AG09309 (cell line): ENCODE results near the gene SBK1.

Experiments used
- DNase-seq: peaks from one replicate; pipeline ENCODE4 v3.0.0-alpha.2; 2010; ENCODE audit warnings: low read depth
- H3K4me3 ChIP-seq: 2 replicates; pipeline ENCODE4 v1.5.1; 2011; ENCODE audit warnings: mild to moderate bottlenecking, low read depth, low read length, moderate library complexity; ENCODE audit not compliant: control insufficient read depth
- TF ChIP-seq, protein P1 (sequence below): IDR thresholded peaks from 2 replicates; pipeline ENCODE4 v1.5.1; 2011; ENCODE audit warnings: mild to moderate bottlenecking, low read depth, low read length, inconsistent platforms; ENCODE audit not compliant: insufficient read depth, control insufficient read depth; ENCODE audit errors: missing control alignments

Gene SBK1

DNA sequence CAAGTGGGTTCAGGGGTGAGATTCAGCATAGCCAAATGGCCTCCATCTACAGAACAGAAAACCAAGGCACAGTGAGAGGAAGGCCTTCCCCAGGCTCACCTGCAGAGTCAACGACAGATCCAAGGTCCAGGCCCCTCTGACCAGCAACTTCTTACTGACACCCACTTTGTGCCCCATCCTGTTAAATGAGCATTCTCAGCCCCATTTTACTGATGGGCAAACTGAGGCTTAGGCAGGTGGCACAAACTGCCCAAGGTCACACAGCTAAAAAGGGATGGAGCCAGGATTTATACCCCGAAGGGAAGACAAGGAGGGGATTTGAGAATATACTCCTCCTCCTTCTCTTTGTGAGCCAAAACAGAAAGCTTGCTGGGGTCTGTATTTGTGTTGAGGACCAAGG, 9.3 kb downstream of the SBK1 start:
- DNase-seq, result no peak
- TF ChIP-seq, protein P1, sequence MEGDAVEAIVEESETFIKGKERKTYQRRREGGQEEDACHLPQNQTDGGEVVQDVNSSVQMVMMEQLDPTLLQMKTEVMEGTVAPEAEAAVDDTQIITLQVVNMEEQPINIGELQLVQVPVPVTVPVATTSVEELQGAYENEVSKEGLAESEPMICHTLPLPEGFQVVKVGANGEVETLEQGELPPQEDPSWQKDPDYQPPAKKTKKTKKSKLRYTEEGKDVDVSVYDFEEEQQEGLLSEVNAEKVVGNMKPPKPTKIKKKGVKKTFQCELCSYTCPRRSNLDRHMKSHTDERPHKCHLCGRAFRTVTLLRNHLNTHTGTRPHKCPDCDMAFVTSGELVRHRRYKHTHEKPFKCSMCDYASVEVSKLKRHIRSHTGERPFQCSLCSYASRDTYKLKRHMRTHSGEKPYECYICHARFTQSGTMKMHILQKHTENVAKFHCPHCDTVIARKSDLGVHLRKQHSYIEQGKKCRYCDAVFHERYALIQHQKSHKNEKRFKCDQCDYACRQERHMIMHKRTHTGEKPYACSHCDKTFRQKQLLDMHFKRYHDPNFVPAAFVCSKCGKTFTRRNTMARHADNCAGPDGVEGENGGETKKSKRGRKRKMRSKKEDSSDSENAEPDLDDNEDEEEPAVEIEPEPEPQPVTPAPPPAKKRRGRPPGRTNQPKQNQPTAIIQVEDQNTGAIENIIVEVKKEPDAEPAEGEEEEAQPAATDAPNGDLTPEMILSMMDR, result no peak
- H3K4me3 ChIP-seq, result no peak overlapping the region

DNA sequence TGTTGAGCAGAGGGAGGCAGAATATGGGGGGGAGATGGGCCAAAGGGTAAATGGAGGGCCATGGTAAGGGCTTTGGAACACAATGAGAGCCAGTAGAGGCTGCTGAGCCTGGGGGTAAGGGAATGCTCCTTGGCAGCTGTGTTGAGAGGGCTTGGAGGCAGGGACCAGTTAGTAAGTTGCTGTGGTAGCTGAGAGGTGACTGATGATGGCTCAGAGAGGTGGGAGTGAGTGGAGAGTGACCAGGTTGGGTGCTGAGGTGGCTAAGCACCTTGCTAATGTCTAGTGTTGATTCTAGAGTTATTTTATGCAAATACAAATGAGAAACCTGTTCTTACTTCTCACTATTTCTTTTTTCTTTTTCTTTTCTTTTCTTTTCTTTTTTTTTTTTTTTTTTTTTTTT, 10.8 kb downstream of the SBK1 start:
- TF ChIP-seq, protein P1, result no peak
- no peak overlapping the region for H3K4me3 ChIP-seq
- no peak for DNase-seq

DNA sequence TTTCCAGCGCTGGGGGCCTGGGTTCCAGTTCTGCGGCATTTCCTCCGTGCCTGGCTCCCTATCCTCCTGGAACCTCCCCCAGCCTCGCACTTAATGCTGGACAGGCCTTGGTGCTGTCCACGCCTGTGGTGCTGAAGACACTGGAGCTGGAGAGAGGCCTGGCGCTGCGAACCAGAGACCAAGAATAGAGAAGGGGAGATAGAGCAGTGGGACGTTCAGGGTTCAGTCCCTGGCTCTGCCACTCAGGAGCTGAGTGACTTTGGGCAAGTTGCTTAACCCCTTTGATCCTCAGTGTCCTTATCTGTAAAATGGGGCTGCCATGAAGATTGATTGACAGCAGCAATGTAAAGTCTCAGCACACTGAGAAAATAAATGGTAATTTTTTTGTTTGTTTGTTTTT, 11.9 kb downstream of the SBK1 start:
- DNase-seq, result no peak
- H3K4me3 ChIP-seq, result no peak overlapping the region
- TF ChIP-seq, protein P1, result no peak

DNA sequence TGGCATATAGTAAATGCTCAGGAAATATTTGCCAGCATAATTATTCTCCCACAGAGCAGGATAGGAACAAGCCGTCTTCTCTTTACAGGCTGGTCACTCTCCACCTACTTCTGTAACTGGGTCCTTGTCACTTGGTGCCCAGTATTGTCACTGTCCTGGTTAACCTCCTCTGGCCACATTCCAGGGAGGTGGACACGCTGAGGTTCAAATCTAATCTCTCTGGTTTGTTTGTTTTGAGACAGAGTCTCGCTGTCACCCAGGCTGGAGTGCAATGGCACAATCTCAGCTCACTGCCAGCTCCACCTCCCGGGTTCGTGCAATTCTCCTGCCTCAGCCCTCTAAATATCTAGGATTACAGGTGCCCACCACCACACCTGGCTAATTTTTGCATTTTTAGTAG, 15.6 kb downstream of the SBK1 start:
- no peak overlapping the region for H3K4me3 ChIP-seq
- TF ChIP-seq, protein P1, result no peak
- no peak for DNase-seq

DNA sequence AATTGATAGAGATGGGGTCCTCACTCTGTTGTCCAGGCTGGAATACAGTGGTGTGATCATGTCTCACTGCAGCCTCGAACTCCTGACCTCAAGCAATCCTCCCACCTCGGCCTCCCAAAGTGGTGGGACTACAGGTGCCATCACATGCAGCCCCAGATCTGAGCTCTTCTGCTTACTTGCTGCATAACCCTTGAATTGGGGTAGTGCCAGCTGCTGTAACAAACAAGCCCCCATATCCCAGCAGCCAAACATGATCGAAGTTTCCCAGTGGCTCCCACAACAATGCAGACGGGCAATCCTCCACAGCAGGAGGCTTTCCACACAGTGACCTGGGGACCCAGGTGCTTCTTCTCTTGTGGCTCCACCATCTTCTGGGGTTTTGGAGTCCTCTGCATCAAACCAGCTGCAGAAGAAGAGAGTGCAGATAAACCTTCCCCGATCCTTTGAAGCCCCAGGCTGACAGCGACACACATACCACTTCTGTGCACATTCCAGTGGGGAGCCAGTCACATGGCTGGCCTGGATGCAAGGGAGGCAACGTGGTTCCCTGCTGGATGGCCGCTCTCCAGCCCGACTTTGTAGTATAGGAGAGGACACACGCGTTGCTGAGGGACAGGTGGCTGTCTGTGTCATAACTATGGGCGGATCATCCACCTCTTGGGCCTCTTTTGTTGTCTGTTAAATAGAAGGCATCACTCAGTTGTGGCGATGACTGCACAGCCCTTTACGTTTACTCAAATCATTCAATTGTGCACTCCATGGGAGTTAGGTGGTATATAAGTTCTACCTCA, 16.7 kb downstream of the SBK1 start:
- H3K4me3 ChIP-seq, result no peak overlapping the region
- DNase-seq, result no peak
- TF ChIP-seq, protein P1, result no peak

- no peak for DNase-seq
- TF ChIP-seq, protein P1, result no peak
These were observed 17.5 kb downstream of the SBK1 start for GRCh38 chr16:28309811-28310311.

DNA sequence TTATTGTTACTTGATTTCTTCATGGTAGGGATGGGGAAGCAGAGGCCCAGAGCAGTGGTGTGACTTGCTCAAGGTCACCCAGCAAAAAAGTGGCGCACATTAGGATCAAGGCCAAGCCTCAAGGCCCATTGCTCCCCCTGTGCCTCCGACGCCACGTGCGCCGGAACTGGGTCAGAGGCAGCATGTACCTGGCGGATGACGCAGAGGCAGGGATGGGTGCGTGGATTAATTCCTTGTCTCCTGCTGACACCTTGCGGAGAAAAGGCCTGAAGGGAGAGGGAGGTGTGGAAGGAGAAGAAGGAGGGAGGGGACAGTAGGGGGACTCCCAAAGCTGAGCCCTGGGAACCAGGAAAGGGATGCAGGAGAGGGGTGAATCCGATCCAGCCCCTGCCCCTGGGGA, 18.5 kb downstream of the SBK1 start:
- TF ChIP-seq, protein P1, result no peak
- no peak for DNase-seq
- no peak overlapping the region for H3K4me3 ChIP-seq

More at GRCh38 chr16:28309811-28310311, 17.5 kb downstream of the SBK1 start:
- H3K4me3 ChIP-seq, result no peak overlapping the region
